GM21529 (cell line): ENCODE measurements around the gene SEC24C.
"Not testable (repeated sequence)": the region's sequence is repeated elsewhere in the genome, so short reads cannot be mapped to it uniquely, and the experiment has no call there.

Experiments
- ATAC-seq: cut with Tn5 transposase; IDR thresholded peaks from one replicate; pipeline ENCODE4 v1.9.1; 2021; ENCODE audit not compliant: unreplicated experiment

SEC24C gene

GRCh38 chr10:73743905-73744663, at the start of gene SEC24C:
TSS of gene SEC24C (plus strand) at chr10:73744372. CDS start at chr10:73746833, 2,461 bp downstream.
- ATAC-seq, result peak; percentile 86

- not testable (repeated sequence) for ATAC-seq
Measured at GRCh38 chr10:73695302-73695701, 48.9 kb upstream of the SEC24C start.

- not testable (repeated sequence) for ATAC-seq
Measured at GRCh38 chr10:73697675-73698159, 46.5 kb upstream of the SEC24C start, which contains the start of gene AGAP5. TSS of gene AGAP5 (minus strand) at chr10:73698109. CDS start at chr10:73697755, 354 bp downstream.

- not testable (repeated sequence) for ATAC-seq
Measured at GRCh38 chr10:73698819-73699218, 45.4 kb upstream of the SEC24C start.

GRCh38 chr10:73703924-73704323, 40.2 kb upstream of the SEC24C start:
- not testable (repeated sequence) for ATAC-seq

- ATAC-seq, result not testable (repeated sequence)
Measured at GRCh38 chr10:73705506-73706072, 38.6 kb upstream of the SEC24C start.

- not testable (repeated sequence) for ATAC-seq
Measured at GRCh38 chr10:73706488-73706887, 37.7 kb upstream of the SEC24C start.

- ATAC-seq, result not testable (repeated sequence)
Measured at GRCh38 chr10:73707628-73708027, 36.5 kb upstream of the SEC24C start.

- ATAC-seq, result not testable (repeated sequence)
Measured at GRCh38 chr10:73708122-73708521, 36.0 kb upstream of the SEC24C start.

- ATAC-seq, result not testable (repeated sequence)
Measured at GRCh38 chr10:73711683-73712082, 32.5 kb upstream of the SEC24C start.

- not testable (repeated sequence) for ATAC-seq
Measured at GRCh38 chr10:73713912-73714311, 30.3 kb upstream of the SEC24C start.

- not testable (repeated sequence) for ATAC-seq
Measured at GRCh38 chr10:73714483-73714882, 29.7 kb upstream of the SEC24C start.

GRCh38 chr10:73715179-73716156, 28.7 kb upstream of the SEC24C start:
- ATAC-seq, result not testable (repeated sequence)

- no peak for ATAC-seq
Measured at GRCh38 chr10:73716251-73716650, 27.9 kb upstream of the SEC24C start.

GRCh38 chr10:73717556-73717955, 26.6 kb upstream of the SEC24C start:
- peak; percentile 41 for ATAC-seq

GRCh38 chr10:73720561-73720960, 23.6 kb upstream of the SEC24C start:
- not testable (repeated sequence) for ATAC-seq

- ATAC-seq, result no peak
Measured at GRCh38 chr10:73723516-73723915, 20.7 kb upstream of the SEC24C start.

- not testable (repeated sequence) for ATAC-seq
Measured at GRCh38 chr10:73729781-73730152, 14.4 kb upstream of the SEC24C start.

GRCh38 chr10:73730153-73730906, 13.8 kb upstream of the SEC24C start:
- peak; percentile 82 for ATAC-seq
